Mesenchymal stem cell (in vitro differentiated cells and primary cell): ENCODE data around the gene OR9A4.

ENCODE experiments used
- DNase-seq: peaks from one replicate; pipeline ENCODE4 v3.0.0-alpha.2; 2013
- H2AFZ ChIP-seq: one replicate; pipeline ENCODE4 v1.6.1; 2013; ENCODE audit warnings: low read depth, mild to moderate bottlenecking, control low read depth, inconsistent platforms, low read length, moderate library complexity
- H2AK5ac ChIP-seq: 2 replicates; pipeline ENCODE4 v1.6.1; 2013; ENCODE audit warnings: low read length, moderate library complexity, mild to moderate bottlenecking, inconsistent platforms; ENCODE audit not compliant: severe bottlenecking
- H2BK120ac ChIP-seq: one replicate; pipeline ENCODE4 v1.6.1; 2013; ENCODE audit warnings: low read depth, mild to moderate bottlenecking, inconsistent platforms, low read length, moderate library complexity
- H2BK12ac ChIP-seq, 2 experiments: one replicate each; pipeline ENCODE4 v1.6.1; 2013; ENCODE audit warnings: inconsistent platforms in 2 of 2, low read length in 2 of 2, mild to moderate bottlenecking in 2 of 2, moderate library complexity in 2 of 2, control low read depth in 1 of 2
- H2BK15ac ChIP-seq: one replicate; pipeline ENCODE4 v1.6.1; 2013; ENCODE audit warnings: mild to moderate bottlenecking, low read depth, inconsistent platforms; ENCODE audit not compliant: poor library complexity, severe bottlenecking
- H2BK5ac ChIP-seq: 2 replicates; pipeline ENCODE4 v1.6.1; 2013; ENCODE audit warnings: low read depth, mild to moderate bottlenecking, low read length, control low read depth, inconsistent platforms; ENCODE audit not compliant: poor library complexity, severe bottlenecking
- H3K14ac ChIP-seq, 2 experiments: one replicate each; pipeline ENCODE4 v1.6.1; 2013; ENCODE audit warnings: inconsistent platforms in 2 of 2, low read length in 2 of 2, control low read depth in 1 of 2, mild to moderate bottlenecking in 1 of 2, moderate library complexity in 1 of 2
- H3K18ac ChIP-seq, 2 experiments: one replicate each; pipeline ENCODE4 v1.6.1; 2013; ENCODE audit warnings: inconsistent platforms in 2 of 2, low read length in 2 of 2, control low read depth in 1 of 2, low read depth in 1 of 2, mild to moderate bottlenecking in 1 of 2
- H3K23ac ChIP-seq, 2 experiments: one replicate each; pipeline ENCODE4 v1.6.1; 2013; ENCODE audit warnings: inconsistent platforms in 2 of 2, low read length in 2 of 2, mild to moderate bottlenecking in 2 of 2, moderate library complexity in 2 of 2, control low read depth in 1 of 2
- H3K27ac ChIP-seq: 2 replicates; pipeline ENCODE4 v1.5.1; 2013; ENCODE audit warnings: mild to moderate bottlenecking, moderate library complexity, low read length, control low read depth, inconsistent platforms; ENCODE audit not compliant: poor library complexity, severe bottlenecking
- H3K27me3 ChIP-seq, 2 experiments: 2 replicates each; pipeline versions ENCODE4 v1.6.1 to v1.7.0; 2013; ENCODE audit warnings: low read length in 2 of 2, mild to moderate bottlenecking in 2 of 2, moderate library complexity in 2 of 2, control low read depth in 1 of 2, inconsistent platforms in 1 of 2; ENCODE audit not compliant: control insufficient read depth in 1 of 2, insufficient read depth in 1 of 2
- H3K36me3 ChIP-seq, 2 experiments: 2 replicates each; pipeline versions ENCODE4 v1.6.1 to v1.7.0; 2013; ENCODE audit warnings: low read length in 2 of 2, control low read depth in 1 of 2, inconsistent platforms in 1 of 2, low read depth in 1 of 2, mild to moderate bottlenecking in 1 of 2; ENCODE audit not compliant: insufficient read depth in 2 of 2, control insufficient read depth in 1 of 2
- H3K4ac ChIP-seq, 2 experiments: one replicate each; pipeline ENCODE4 v1.6.1; 2013; ENCODE audit warnings: inconsistent platforms in 2 of 2, low read length in 2 of 2, mild to moderate bottlenecking in 2 of 2, moderate library complexity in 2 of 2, control low read depth in 1 of 2, low read depth in 1 of 2
- H3K4me1 ChIP-seq: 2 replicates; pipeline ENCODE4 v1.6.1; 2013; ENCODE audit warnings: low read depth, low read length, control low read depth; ENCODE audit not compliant: control insufficient read depth, insufficient read depth
- H3K4me2 ChIP-seq: 2 replicates; pipeline ENCODE4 v1.6.1; 2013; ENCODE audit warnings: low read length, mild to moderate bottlenecking, inconsistent platforms; ENCODE audit not compliant: poor library complexity, severe bottlenecking
- H3K4me3 ChIP-seq, 2 experiments: 2 replicates each; pipeline versions ENCODE4 v1.5.1 to v1.7.0; 2013; ENCODE audit warnings: low read length in 2 of 2, mild to moderate bottlenecking in 2 of 2, control low read depth in 1 of 2, low read depth in 1 of 2; ENCODE audit not compliant: insufficient read depth in 1 of 2
- H3K79me1 ChIP-seq: replicated peaks from 2 replicates; pipeline ENCODE4 v1.6.1; 2013; ENCODE audit warnings: mild to moderate bottlenecking, control low read depth, low read length, inconsistent platforms; ENCODE audit not compliant: poor library complexity, severe bottlenecking
- H3K9ac ChIP-seq: 2 replicates; pipeline ENCODE4 v1.7.0; 2013; ENCODE audit warnings: mild to moderate bottlenecking, low read length, moderate library complexity
- H3K9me3 ChIP-seq: 2 replicates; pipeline ENCODE4 v1.7.0; 2013; ENCODE audit warnings: mild to moderate bottlenecking, low read length; ENCODE audit not compliant: control insufficient read depth
- H4K8ac ChIP-seq: one replicate; pipeline ENCODE4 v1.6.1; 2013; ENCODE audit warnings: inconsistent platforms, mild to moderate bottlenecking, low read length, moderate library complexity
- H4K91ac ChIP-seq: one replicate; pipeline ENCODE4 v1.6.1; 2013; ENCODE audit warnings: mild to moderate bottlenecking, low read length, inconsistent platforms
- WGBS: methylation state at CpG from one replicate; pipeline ENCODE4 v1.1.7; 2013; ENCODE audit warnings: mixed read lengths; 5-methylcytosine and 5-hydroxymethylcytosine counted together

OR9A4 gene

GRCh38 chr7:141949021-141949420, 32.8 kb downstream of the OR9A4 start:
- Histone ChIP-seq H3K36me3 (no peaks in the 10 kb centered on the region), H4K91ac (no peak overlapping the region), H3K27me3 (no peaks in the 10 kb centered on the region), H3K23ac (no peak overlapping the region), H3K9me3 (peaks cover 3% of the 10 kb centered on the region), H3K27ac (no peak overlapping the region), H4K8ac (no peak overlapping the region), H2AFZ (no peak overlapping the region), H2BK12ac (no peak overlapping the region), H3K4ac (no peak overlapping the region), H2BK120ac (no peak overlapping the region), H2BK15ac (no peak overlapping the region), H3K4me2 (no peak overlapping the region), H3K9ac (no peak overlapping the region), H2BK5ac (no peak overlapping the region), H3K4me1 (no peaks in the 10 kb centered on the region), H3K18ac (no peak overlapping the region), H3K14ac (no peak overlapping the region), H3K79me1 (no peaks in the 10 kb centered on the region), H2AK5ac (no peak overlapping the region), H3K4me3 (no peak overlapping the region)
- DNase-seq: no peak
- WGBS: 85% methylated on average over 2 of the region's 2 CpGs

GRCh38 chr7:141949451-141949850, 33.3 kb downstream of the OR9A4 start:
- Histone ChIP-seq H3K27ac (no peak overlapping the region), H2BK5ac (no peak overlapping the region), H2AK5ac (no peak overlapping the region), H2BK12ac (no peak overlapping the region), H3K14ac (no peak overlapping the region), H3K9me3 (peaks cover 3% of the 10 kb centered on the region), H4K8ac (no peak overlapping the region), H3K18ac (no peak overlapping the region), H3K36me3 (no peaks in the 10 kb centered on the region), H2BK120ac (no peak overlapping the region), H2AFZ (no peak overlapping the region), H3K4me3 (no peak overlapping the region), H3K4ac (no peak overlapping the region), H3K23ac (no peak overlapping the region), H4K91ac (no peak overlapping the region), H3K79me1 (no peaks in the 10 kb centered on the region), H3K4me1 (no peaks in the 10 kb centered on the region), H3K4me2 (no peak overlapping the region), H3K9ac (no peak overlapping the region), H2BK15ac (no peak overlapping the region), H3K27me3 (no peaks in the 10 kb centered on the region)
- DNase-seq: no peak
- WGBS: 52% methylated on average over 2 of the region's 2 CpGs

GRCh38 chr7:141949911-141950310, 33.7 kb downstream of the OR9A4 start:
- H2AFZ ChIP-seq: no peak overlapping the region
- H4K91ac ChIP-seq: no peak overlapping the region
- H3K9me3 ChIP-seq: peaks cover 3% of the 10 kb centered on the region
- no peak overlapping the region for H2BK5ac ChIP-seq
- no peak overlapping the region for H2AK5ac ChIP-seq
- WGBS: 73% methylated on average over 3 of the region's 3 CpGs
- no peak overlapping the region for H3K4me3 ChIP-seq
- no peak overlapping the region for H3K18ac ChIP-seq
- no peak overlapping the region for H3K14ac ChIP-seq
- DNase-seq: no peak
- no peak overlapping the region for H3K9ac ChIP-seq
- H3K4ac ChIP-seq: no peak overlapping the region
- H3K27me3 ChIP-seq: no peaks in the 10 kb centered on the region
- no peak overlapping the region for H2BK15ac ChIP-seq
- H2BK120ac ChIP-seq: no peak overlapping the region
- H3K4me2 ChIP-seq: no peak overlapping the region
- no peak overlapping the region for H3K27ac ChIP-seq
- H3K79me1 ChIP-seq: no peaks in the 10 kb centered on the region
- H2BK12ac ChIP-seq: no peak overlapping the region
- no peaks in the 10 kb centered on the region for H3K4me1 ChIP-seq
- no peak overlapping the region for H3K23ac ChIP-seq
- H4K8ac ChIP-seq: no peak overlapping the region
- no peaks in the 10 kb centered on the region for H3K36me3 ChIP-seq

DNA sequence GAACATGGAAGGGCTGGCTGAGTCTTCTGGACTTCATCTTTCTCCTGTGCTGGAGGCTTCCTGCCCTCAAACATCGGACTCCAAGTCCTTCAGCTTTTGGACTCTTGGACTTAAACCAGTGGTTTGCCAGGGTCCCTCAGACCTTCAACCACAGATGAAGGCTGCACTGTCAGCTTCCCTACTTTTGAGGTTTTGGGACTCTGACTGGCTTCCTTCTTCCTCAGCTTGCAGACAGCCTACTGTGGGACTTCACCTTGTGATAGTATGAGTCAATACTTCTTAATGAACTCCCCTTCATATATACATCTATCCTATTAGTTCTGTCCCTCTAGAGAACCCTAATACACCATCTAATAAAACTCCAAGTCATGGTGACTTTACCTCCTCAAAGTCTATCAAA, 34.6 kb downstream of the OR9A4 start:
- Histone ChIP-seq H2BK15ac (no peak overlapping the region), H4K91ac (no peak overlapping the region), H3K14ac (no peak overlapping the region), H3K23ac (no peak overlapping the region), H2AK5ac (no peak overlapping the region), H3K27me3 (no peaks in the 10 kb centered on the region), H3K9me3 (peaks cover 3% of the 10 kb centered on the region), H2BK120ac (no peak overlapping the region), H3K36me3 (no peaks in the 10 kb centered on the region), H3K4me3 (no peak overlapping the region), H3K4me1 (no peaks in the 10 kb centered on the region), H2BK12ac (no peak overlapping the region), H2BK5ac (no peak overlapping the region), H2AFZ (no peak overlapping the region), H3K18ac (no peak overlapping the region), H3K4me2 (no peak overlapping the region), H3K4ac (no peak overlapping the region), H3K79me1 (no peaks in the 10 kb centered on the region), H3K27ac (no peak overlapping the region), H3K9ac (no peak overlapping the region), H4K8ac (no peak overlapping the region)
- 83% methylated on average over 1 of the region's 1 CpG for WGBS
- no peak for DNase-seq
